GM21526 (cell line): ENCODE results near the gene PLEKHS1.
"Not testable (repeated sequence)": the region's sequence is repeated elsewhere in the genome, so short reads cannot be mapped to it uniquely, and the experiment has no call there.

ENCODE experiments used
- ATAC-seq: cut with Tn5 transposase; IDR thresholded peaks from one replicate; pipeline ENCODE4 v1.9.1; 2021; ENCODE audit warnings: moderate library complexity; ENCODE audit not compliant: unreplicated experiment, low FRiP score

PLEKHS1 gene

DNA sequence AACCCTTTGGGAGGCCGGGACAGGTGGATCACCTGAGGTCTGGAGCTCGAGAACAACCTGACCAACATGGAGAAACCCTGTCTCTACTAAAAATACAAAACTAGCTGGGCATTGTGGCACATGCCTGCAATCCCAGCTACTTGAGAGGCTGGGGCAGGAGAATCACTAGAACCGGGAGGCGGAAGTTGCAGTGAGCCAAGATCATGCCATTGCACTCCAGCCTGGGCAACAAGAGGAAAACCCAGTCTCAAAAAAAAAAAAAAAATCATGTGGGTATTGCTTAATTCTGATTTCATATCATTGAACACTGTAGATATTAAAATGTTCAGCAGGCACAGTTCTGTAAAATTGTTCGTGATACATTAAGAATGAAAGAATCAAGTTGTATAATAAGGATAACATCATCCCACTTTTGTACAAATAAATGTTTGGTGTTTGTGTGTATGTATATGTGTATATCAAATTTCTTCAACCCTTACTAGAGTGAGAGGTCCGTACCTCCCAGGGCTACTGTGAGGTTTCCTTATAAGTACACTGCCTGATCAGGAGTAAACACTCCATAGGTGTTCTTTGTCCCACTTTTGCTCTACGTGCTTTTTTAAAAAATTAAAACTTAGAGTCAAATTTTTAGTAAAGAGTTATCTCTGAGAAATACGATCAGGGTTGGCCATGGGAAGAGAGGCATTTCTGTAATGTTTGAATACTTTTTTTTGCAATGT, 31.7 kb downstream of the PLEKHS1 start:
- ATAC-seq = no peak

DNA sequence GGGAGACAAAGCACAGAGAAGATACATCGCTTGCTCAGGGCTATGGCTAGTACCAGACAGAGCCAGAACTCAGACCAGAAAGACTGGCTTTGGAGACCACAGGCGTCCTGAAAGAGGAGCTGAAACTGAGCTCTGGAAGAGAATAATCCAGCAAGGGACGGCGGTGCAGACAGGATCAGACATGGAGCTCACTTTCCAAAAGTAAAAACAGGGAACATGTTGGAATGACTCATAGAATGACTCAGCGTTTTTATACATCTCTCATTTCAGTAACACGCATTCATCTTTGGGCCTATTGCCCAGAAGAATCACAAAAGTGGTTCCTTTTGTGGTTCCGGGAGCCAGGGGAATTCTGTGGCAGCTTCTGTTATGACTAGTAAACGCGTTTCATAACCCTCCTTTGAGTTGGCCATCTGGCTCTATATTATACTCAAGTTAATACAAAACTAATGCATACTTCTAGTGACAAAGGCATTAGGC, 37.2 kb downstream of the PLEKHS1 start:
- peak; percentile 50 for ATAC-seq

DNA sequence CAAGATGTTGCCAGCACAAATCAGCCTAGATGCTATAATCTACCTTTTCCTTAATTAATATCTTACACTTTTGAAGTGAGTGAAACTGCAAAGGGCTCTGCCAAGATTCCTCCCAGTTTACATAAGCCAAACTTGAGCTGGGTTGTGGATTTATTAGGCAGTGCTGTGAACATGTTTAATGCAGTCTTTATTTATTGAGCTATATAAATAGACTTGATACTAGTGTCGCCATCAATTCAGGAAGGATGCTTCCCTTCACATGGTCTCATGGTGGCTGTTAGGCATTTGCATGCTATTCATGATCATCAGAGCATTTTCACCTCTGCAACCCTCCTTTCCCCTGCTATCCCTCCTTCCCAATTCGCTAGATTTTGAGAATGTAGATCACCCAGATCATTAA, 40.2 kb downstream of the PLEKHS1 start:
- no peak for ATAC-seq

DNA sequence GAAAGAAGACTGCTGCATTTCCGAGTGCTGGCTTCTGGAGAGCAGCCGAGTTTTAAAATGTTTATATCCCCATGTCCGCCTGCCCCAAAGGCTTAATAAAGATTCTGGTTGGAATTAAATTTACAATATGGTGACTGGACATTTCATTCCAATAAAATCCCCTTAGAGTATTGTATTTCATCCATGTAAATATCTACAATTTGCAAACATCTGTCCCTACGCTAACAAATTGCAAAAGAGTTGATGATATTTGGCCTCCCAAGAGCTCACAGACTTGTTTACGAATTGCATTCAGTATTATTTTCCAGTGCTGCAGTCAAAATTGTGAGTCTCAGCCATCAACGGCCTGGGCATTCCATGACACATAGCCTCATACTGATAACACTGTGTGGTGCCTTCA, 50.1 kb downstream of the PLEKHS1 start:
- ATAC-seq = no peak

DNA sequence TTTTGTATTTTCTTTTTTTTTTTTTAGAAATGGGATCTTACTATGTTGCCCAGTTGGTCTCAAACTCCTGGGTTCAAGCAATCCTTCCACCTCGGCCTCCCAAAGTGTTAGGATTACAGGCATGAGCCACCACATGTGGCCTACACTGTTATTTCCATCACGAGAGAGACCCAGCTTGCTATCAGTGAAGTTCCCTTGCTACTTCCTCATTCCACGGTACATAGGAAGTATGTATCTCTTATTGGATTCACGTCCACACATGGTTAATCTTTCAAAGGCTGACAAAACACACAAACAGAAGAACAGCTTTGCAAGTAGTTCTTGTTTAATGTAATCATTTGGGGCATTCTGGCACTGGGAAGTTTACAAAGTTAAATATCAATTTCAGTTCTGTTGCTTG, 51.5 kb downstream of the PLEKHS1 start:
- no peak for ATAC-seq

DNA sequence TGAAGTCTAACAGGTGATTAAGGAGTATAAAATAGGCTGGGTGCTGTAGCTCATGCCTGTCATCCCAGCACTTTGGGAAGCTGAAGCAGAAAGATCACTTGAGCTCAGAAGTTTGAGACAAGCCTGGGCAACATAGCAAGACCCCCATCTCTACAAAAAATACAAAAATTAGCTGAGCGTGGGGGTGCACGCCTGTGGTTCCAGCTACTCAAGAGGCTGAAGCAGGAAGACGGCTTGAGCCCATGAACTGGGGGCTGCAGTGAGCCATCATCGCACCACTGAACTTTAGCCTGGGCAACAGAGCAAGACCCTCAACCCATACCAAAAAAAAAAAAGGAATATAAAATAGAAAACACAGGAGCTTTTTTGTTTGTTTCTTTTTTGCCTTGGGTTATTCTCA, 55.0 kb downstream of the PLEKHS1 start:
- no peak for ATAC-seq

DNA sequence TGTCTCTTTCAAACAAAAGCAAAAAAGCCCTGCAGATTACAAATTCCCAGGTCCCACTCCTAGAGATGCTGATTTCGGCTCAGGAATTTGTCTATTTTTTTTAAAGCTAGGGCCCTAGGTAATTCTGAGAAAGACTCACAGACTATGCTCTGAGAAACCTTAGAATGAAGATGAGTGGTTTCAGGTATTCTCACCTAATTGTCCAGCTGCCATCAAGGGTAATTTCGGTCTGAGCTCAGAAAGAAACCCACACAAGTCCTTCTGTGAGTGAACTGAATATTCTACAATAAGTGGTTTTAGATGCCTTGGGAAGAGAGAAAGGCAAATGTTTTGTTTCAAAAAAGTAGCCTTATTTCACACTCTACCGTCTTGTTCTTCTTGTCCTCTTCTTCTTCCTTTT, 56.7 kb downstream of the PLEKHS1 start:
- no peak for ATAC-seq

DNA sequence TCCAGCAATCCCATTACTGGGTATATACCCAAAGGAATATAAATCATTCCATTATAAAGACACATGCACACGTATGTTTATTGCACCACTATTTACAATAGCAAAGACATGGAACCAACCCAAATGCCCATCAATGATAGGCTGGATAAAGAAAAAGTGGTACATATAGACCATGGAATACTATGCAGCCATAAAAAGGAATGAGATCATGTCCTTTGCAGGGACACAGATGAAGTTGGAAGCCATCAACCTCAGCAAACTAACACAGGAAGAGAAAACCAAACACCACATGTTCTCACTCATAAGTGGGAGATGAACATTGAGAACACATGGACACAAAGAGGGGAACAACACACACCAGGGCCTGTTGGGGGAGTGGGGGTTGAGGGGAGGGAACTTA, 63.2 kb downstream of the PLEKHS1 start:
- not testable (repeated sequence) for ATAC-seq

DNA sequence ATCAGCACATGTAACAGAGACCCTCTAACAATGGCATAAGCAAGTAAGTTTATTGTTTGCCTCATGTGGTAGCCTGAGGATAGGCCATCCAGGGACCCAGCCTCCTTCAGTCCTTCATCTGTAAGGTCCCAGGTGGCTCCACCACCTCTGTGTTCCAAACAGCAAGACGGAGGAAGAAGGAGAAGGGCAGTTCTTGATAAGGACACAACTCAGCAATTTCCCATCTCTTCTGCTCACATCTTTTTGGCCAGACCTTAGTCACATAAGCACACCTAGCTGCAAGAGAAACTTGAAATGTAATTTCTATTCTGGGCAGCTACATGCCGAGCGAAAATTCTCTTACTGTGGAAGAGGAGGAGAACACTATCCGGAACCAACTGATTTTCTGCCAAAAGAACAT, 68.5 kb downstream of the PLEKHS1 start:
- no peak for ATAC-seq

DNA sequence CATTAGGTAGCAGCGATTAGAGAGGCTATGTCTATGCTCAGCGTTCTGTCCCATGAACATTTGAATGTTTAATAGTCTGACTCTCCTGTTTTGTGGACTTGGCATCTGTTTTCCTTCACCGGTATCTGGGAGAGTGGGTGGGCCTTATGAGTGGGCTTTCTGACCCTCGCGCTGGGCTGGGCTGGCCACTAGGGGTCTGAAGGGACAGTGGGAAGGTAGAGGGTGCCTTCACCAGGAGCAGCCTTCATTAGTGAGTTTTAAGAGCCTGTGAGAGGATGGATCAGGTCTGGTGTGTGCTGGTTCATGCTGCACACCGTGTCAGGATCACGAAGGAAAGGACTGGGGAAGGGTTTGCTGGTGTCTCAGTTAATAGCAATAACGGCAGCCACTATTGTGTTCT, 69.0 kb downstream of the PLEKHS1 start:
- ATAC-seq = no peak

DNA sequence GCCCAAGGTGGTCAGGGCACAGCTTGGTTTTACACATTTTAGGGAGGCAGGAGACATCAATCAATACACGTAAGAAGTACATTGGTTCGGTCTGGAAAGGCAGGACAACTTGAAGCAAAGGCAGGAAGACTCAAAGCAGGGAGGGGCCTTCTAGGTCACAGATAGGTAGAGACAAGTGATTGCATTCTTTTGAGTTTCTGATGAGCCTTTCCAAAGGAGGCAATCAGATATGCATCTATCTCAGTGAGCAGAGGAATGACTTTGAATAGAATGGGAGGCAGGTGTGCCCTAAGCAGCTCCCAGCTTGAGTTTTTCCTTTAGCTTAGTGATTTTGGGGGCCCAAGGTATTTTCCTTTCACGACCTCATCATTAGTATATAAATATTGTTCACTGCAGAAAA, 69.8 kb downstream of the PLEKHS1 start:
- ATAC-seq = not testable (repeated sequence)

DNA sequence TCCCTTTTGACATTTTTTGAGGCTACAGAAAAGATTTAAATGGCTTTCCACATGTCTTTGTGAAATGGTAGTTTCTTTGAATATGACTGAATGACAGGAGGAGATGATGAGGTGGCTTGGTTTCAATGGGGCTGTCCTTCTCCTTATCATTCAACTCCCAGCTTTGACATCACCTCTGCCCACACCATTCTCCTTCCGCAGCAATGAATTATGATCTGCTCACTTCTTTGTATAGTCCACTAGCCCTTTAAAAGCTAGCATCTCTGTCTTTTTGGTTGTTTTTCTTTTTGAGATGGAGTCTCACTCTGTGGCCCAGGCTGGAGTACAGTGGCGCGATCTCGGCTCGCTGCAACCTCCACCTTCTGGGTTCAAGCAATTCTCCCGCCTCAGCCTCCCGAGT, 70.7 kb downstream of the PLEKHS1 start:
- ATAC-seq = no peak

DNA sequence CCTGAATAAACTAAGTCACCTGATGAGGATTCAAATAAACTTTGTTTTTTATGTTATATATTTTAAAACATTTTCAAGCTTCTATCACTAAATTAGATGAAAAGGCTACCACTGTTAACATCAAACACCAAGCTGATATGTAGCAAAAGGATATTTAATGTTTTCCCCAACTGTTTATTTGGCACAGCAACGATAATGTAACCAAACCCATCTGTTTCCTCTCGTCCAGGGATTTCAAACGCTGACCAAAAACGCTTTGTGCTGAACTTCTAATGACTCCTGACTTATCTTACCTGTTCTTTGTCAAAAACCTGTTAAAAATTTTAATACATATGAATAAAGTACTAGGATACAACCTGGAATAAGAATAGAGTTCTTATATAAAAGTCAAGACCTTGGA, 71.9 kb downstream of the PLEKHS1 start:
- ATAC-seq = no peak

DNA sequence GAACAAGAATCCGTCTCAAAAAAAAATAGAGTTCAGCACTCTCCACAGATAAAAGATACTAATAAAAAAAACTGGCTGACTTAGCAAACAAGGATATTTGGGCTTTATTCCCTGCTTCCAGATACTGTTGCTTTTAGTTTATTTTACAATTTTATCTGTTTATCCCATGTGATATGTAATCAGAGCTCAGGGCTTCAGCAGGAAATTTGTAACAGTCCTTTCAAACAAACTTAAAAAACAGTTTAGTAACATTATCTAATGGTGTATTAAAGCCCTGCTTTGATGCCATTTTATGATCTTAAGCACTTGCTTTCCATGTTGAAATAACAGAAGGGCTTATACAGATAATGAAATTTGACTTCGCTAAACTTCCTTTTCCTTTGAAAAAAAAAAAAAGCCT, 74.3 kb downstream of the PLEKHS1 start:
- ATAC-seq = no peak

DNA sequence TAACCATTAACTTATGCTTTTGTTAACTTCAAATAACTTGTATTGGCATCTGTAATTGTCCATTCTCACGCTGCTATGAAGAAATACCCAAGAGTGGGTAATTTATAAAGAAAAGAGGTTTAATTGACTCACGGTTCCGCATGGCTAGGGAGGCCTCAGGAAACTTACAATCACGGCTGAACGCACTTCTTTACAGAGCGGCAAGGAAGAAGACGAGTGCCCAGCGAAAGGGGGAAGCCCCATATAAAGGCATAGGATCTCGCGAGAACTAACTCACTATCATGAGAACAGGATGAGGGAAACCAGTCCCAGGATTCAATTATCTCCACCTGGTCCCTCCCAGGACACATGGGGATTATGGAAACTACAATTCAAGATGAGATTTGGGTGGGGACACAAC, 77.1 kb downstream of the PLEKHS1 start:
- ATAC-seq = not testable (repeated sequence)
